ENCODE data around the gene TSN. TPM values are rescaled to one million over a fixed set of nuclear protein-coding genes. Genes with fewer than 3 reads are reported as not detected.

The TSN gene
- total and polyA plus RNA-seq, 9 of the 15 experiments (the other 6 are each of a cell fraction or from before 2014, with no cell fraction given): 63.2 to 152 (median 95.2) TPM

GRCh38 chr2:121755237-121756111, at the start of gene TSN (continued):
- TF ChIP-seq AFF1 (IDR thresholded peaks at IDR 0.05; ENCODE audit: low read depth in 1 of 2, partially characterized antibody in 2 of 2) (peak in 1 of 2 experiments; percentile 43), HNRNPLL (IDR thresholded peaks at IDR 0.05; ENCODE audit: low read depth, low read length, poor library complexity, severe bottlenecking) (peak; percentile 97), GTF2F1 (IDR thresholded peaks at IDR 0.05; ENCODE audit: low read depth, low read length) (0 out of 2 replicates have a peak, but pooled peaks have one; percentile 70)
- TF ChIP-seq, protein P1, sequence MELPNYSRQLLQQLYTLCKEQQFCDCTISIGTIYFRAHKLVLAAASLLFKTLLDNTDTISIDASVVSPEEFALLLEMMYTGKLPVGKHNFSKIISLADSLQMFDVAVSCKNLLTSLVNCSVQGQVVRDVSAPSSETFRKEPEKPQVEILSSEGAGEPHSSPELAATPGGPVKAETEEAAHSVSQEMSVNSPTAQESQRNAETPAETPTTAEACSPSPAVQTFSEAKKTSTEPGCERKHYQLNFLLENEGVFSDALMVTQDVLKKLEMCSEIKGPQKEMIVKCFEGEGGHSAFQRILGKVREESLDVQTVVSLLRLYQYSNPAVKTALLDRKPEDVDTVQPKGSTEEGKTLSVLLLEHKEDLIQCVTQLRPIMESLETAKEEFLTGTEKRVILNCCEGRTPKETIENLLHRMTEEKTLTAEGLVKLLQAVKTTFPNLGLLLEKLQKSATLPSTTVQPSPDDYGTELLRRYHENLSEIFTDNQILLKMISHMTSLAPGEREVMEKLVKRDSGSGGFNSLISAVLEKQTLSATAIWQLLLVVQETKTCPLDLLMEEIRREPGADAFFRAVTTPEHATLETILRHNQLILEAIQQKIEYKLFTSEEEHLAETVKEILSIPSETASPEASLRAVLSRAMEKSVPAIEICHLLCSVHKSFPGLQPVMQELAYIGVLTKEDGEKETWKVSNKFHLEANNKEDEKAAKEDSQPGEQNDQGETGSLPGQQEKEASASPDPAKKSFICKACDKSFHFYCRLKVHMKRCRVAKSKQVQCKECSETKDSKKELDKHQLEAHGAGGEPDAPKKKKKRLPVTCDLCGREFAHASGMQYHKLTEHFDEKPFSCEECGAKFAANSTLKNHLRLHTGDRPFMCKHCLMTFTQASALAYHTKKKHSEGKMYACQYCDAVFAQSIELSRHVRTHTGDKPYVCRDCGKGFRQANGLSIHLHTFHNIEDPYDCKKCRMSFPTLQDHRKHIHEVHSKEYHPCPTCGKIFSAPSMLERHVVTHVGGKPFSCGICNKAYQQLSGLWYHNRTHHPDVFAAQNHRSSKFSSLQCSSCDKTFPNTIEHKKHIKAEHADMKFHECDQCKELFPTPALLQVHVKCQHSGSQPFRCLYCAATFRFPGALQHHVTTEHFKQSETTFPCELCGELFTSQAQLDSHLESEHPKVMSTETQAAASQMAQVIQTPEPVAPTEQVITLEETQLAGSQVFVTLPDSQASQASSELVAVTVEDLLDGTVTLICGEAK (IDR thresholded peaks at IDR 0.05): 0 out of 2 replicates have a peak, but pooled peaks have one; percentile 7
- TF ChIP-seq, protein P1 (CRISPR knock-in tag; IDR thresholded peaks at IDR 0.05): no peak
- TF ChIP-seq, protein P2, sequence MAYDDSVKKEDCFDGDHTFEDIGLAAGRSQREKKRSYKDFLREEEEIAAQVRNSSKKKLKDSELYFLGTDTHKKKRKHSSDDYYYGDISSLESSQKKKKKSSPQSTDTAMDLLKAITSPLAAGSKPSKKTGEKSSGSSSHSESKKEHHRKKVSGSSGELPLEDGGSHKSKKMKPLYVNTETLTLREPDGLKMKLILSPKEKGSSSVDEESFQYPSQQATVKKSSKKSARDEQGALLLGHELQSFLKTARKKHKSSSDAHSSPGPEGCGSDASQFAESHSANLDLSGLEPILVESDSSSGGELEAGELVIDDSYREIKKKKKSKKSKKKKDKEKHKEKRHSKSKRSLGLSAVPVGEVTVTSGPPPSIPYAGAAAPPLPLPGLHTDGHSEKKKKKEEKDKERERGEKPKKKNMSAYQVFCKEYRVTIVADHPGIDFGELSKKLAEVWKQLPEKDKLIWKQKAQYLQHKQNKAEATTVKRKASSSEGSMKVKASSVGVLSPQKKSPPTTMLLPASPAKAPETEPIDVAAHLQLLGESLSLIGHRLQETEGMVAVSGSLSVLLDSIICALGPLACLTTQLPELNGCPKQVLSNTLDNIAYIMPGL (CRISPR knock-in tag; IDR thresholded peaks at IDR 0.05): peak; percentile 90; the same call in 1 of the 2 replicates
